Neural cell (in vitro differentiated cells): ENCODE data around the gene B4GALT2. TPM values are rescaled to one million over a fixed set of nuclear protein-coding genes. Genes with fewer than 3 reads are reported as not detected.

ENCODE experiments used
- H2AFZ ChIP-seq: fragments of 200-600, 300-800 bp; sonication (generic), shearing (Covaris generic); 2 replicates; pipeline ENCODE4 v1.6.0; 2014; ENCODE audit warnings: low read depth, mild to moderate bottlenecking, antibody characterized with exemption, low read length, moderate library complexity
- H3F3A ChIP-seq: fragments of 200-600 bp; shearing (Covaris generic); 2 replicates; pipeline ENCODE4 v1.6.1; 2016; ENCODE audit warnings: mild to moderate bottlenecking, moderate library complexity, mixed read lengths, antibody characterized with exemption, low read length; ENCODE audit not compliant: insufficient read depth, poor library complexity, severe bottlenecking
- H3K27ac ChIP-seq: fragments of 200-600, 300-800 bp; sonication (generic), shearing (Covaris generic); 2 replicates; pipeline ENCODE4 v1.5.1; 2014; ENCODE audit warnings: mild to moderate bottlenecking, low read length, moderate library complexity
- H3K27me3 ChIP-seq: fragments of 300-800, 200-600 bp; sonication (generic), shearing (Covaris generic); 2 replicates; pipeline ENCODE4 v1.6.0; 2014; ENCODE audit warnings: mild to moderate bottlenecking, low read depth, low read length, moderate library complexity; ENCODE audit not compliant: insufficient read depth
- H3K36me3 ChIP-seq: fragments of 300-800, 200-600 bp; sonication (generic), shearing (Covaris generic); 2 replicates; pipeline ENCODE4 v1.5.1; 2014; ENCODE audit warnings: mild to moderate bottlenecking, antibody characterized with exemption, low read length, moderate library complexity; ENCODE audit not compliant: insufficient read depth
- H3K4me2 ChIP-seq: fragments of 300-800, 200-600 bp; sonication (generic), shearing (Covaris generic); 2 replicates; pipeline ENCODE4 v1.6.0; 2014; ENCODE audit warnings: mild to moderate bottlenecking, low read length
- H3K4me3 ChIP-seq: fragments of 300-800, 200-600 bp; sonication (generic), shearing (Covaris generic); 2 replicates; pipeline ENCODE4 v1.5.1; 2014; ENCODE audit warnings: mild to moderate bottlenecking, low read length, moderate library complexity
- H3K79me2 ChIP-seq: fragments of 200-600 bp; shearing (Covaris generic); replicated peaks from 2 replicates; pipeline ENCODE4 v1.6.0; 2014; ENCODE audit warnings: mild to moderate bottlenecking, low read length, moderate library complexity; ENCODE audit not compliant: insufficient read depth
- H3K9ac ChIP-seq: fragments of 300-800, 200-600 bp; sonication (generic), shearing (Covaris generic); 2 replicates; pipeline ENCODE4 v1.6.1; 2016; ENCODE audit warnings: mild to moderate bottlenecking, low read length, mixed read lengths
- H3K9me2 ChIP-seq: fragments of 200-600 bp; shearing (Covaris generic); 2 replicates; pipeline ENCODE4 v1.6.1; 2016; ENCODE audit warnings: mild to moderate bottlenecking, low read length, mixed read lengths; ENCODE audit not compliant: insufficient read depth
- H3K9me3 ChIP-seq: fragments of 200-600, 300-800 bp; sonication (generic), shearing (Covaris generic); 2 replicates; pipeline ENCODE4 v1.6.1; 2016; ENCODE audit warnings: mild to moderate bottlenecking, mixed run types, low read length, moderate library complexity, mixed read lengths
- H4K20me1 ChIP-seq: fragments of 200-600 bp; shearing (Covaris generic); 2 replicates; pipeline ENCODE4 v1.6.1; 2016; ENCODE audit warnings: mild to moderate bottlenecking, mixed run types; ENCODE audit not compliant: insufficient read depth
- CTCF ChIP-seq: fragments of 450-650 bp; IDR thresholded peaks from 2 replicates; pipeline ENCODE4 v1.5.1; 2014; ENCODE audit warnings: antibody characterized with exemption, mild to moderate bottlenecking, moderate library complexity; ENCODE audit not compliant: poor library complexity, severe bottlenecking
- EP300 ChIP-seq: fragments of 450-650 bp; conservative IDR thresholded peaks from 2 replicates; pipeline ENCODE4 v1.6.1; 2014; ENCODE audit warnings: antibody characterized with exemption, mild to moderate bottlenecking, moderate library complexity; ENCODE audit not compliant: poor library complexity, severe bottlenecking
- EZH2 ChIP-seq: fragments of 200-600, 300-800 bp; shearing (Covaris generic), sonication (generic); IDR thresholded peaks from 2 replicates; pipeline ENCODE4 v1.6.1; 2014; ENCODE audit warnings: antibody characterized with exemption, low read length, borderline replicate concordance, mild to moderate bottlenecking; ENCODE audit not compliant: insufficient read depth, poor library complexity, severe bottlenecking
- MXI1 ChIP-seq: fragments of 450-650 bp; conservative IDR thresholded peaks from 2 replicates; pipeline ENCODE4 v1.6.1; 2014; ENCODE audit warnings: antibody characterized with exemption, mild to moderate bottlenecking; ENCODE audit not compliant: poor library complexity, severe bottlenecking
- POLR2AphosphoS5 ChIP-seq: IDR thresholded peaks from 2 replicates; pipeline ENCODE4 v1.6.1; 2012
- RAD21 ChIP-seq: fragments of 450-650 bp; conservative IDR thresholded peaks from 2 replicates; pipeline ENCODE4 v1.6.1; 2014; ENCODE audit warnings: antibody characterized with exemption, mild to moderate bottlenecking, moderate library complexity
- REST ChIP-seq: IDR thresholded peaks from 2 replicates; pipeline ENCODE4 v1.6.1; 2012; ENCODE audit warnings: borderline replicate concordance
- SMC3 ChIP-seq: fragments of 450-650 bp; conservative IDR thresholded peaks from 2 replicates; pipeline ENCODE4 v1.6.1; 2014; ENCODE audit warnings: antibody characterized with exemption, mild to moderate bottlenecking, moderate library complexity; ENCODE audit not compliant: poor library complexity
- TAF1 ChIP-seq: IDR thresholded peaks from 2 replicates; pipeline ENCODE4 v1.6.1; 2012; ENCODE audit warnings: low read depth
- polyA plus RNA-seq: library from polyadenylated mRNA; depleted of rRNA; stranded (reverse); fragments of >200 nt; gene quantifications from 2 replicates; pipeline ENCODE4 v1.2.3, GENCODE V29; 2014

The B4GALT2 gene
- polyA plus RNA-seq, 1 donor from 2014 or later = 129 TPM

GRCh38 chr1:44015206-44015605, 36.2 kb downstream of the B4GALT2 start:
- no peak overlapping the region for H2AFZ ChIP-seq
- H3K4me3 ChIP-seq = no peak overlapping the region
- H4K20me1 ChIP-seq = no peaks in the 10 kb centered on the region
- H3K27me3 ChIP-seq = no peaks in the 10 kb centered on the region
- H3K4me2 ChIP-seq = no peak overlapping the region
- H3K27ac ChIP-seq = no peak overlapping the region
- TF ChIP-seq RAD21 (no peak), CTCF (no peak), MXI1 (no peak), EP300 (no peak), TAF1 (no peak), POLR2AphosphoS5 (no peak), SMC3 (no peak), REST (no peak), EZH2 (no peak)
- no peaks in the 10 kb centered on the region for H3K9me3 ChIP-seq
- H3K9me2 ChIP-seq = no peaks in the 10 kb centered on the region
- no peak overlapping the region for H3K9ac ChIP-seq
- H3F3A ChIP-seq = no peaks in the 10 kb centered on the region
- H3K36me3 ChIP-seq = no peaks in the 10 kb centered on the region
- no peaks in the 10 kb centered on the region for H3K79me2 ChIP-seq

- no peak overlapping the region for H3K9ac ChIP-seq
- H3K9me3 ChIP-seq = no peaks in the 10 kb centered on the region
- no peaks in the 10 kb centered on the region for H3F3A ChIP-seq
- no peak overlapping the region for H3K4me3 ChIP-seq
- H3K27ac ChIP-seq = no peak overlapping the region
- H3K36me3 ChIP-seq = no peaks in the 10 kb centered on the region
- no peaks in the 10 kb centered on the region for H4K20me1 ChIP-seq
- H3K27me3 ChIP-seq = no peaks in the 10 kb centered on the region
- TF ChIP-seq CTCF (no peak), SMC3 (no peak), EP300 (no peak), POLR2AphosphoS5 (no peak), MXI1 (no peak), TAF1 (no peak), RAD21 (no peak), REST (no peak), EZH2 (no peak)
- H3K9me2 ChIP-seq = no peaks in the 10 kb centered on the region
- no peak overlapping the region for H3K4me2 ChIP-seq
- no peak overlapping the region for H2AFZ ChIP-seq
- no peaks in the 10 kb centered on the region for H3K79me2 ChIP-seq
These were observed 37.3 kb downstream of the B4GALT2 start for GRCh38 chr1:44016041-44016889.
